Fibroblast of skin of right biceps (primary cell): ENCODE data around the gene SUPT3H.

ENCODE experiments used
- DNase-seq: peaks from one replicate; pipeline ENCODE4 v3.0.0-alpha.2; 2013

SUPT3H gene

DNA sequence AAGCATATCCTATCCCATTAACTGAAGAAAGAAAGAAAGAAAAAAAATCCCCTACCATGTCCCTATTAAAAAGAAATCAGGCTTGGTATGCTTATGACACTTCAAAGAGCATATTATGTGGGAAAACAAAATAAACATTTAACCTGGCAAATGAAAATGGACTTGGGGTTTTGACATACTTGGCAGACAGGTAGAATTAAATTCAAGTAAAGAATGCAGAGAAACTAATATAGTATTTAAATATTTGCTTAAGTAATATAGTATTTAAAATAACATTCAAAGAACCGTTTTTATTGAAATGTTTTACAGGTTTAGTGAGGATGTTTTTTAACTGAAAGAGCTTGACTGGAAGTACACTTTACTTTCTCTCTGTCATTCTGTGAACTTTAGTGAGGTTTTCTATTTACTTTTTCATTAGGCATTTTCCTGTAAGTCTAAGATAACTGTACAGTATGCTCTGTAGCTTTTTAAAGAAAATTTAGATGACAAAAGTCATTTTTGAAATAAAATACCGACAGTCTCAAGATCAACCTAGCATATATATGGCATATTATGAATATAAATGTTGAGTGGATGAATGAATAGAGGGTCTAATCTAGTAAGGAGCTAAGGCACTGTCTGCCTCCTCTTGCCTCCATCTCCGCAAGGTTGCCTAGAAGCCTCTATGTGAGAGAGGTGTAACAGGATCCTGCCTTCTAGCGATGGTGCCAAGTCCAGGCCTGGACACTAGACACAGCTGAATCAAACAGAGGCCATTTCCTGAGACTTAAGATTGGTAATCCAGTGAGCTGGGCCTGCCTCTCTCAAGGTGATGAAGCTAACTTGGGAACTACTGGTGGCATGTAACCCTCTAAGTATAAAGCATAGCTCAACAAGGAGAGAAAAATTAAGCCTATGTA lies 394.0 kb downstream of the SUPT3H start:
- DNase-seq: no peak

DNA sequence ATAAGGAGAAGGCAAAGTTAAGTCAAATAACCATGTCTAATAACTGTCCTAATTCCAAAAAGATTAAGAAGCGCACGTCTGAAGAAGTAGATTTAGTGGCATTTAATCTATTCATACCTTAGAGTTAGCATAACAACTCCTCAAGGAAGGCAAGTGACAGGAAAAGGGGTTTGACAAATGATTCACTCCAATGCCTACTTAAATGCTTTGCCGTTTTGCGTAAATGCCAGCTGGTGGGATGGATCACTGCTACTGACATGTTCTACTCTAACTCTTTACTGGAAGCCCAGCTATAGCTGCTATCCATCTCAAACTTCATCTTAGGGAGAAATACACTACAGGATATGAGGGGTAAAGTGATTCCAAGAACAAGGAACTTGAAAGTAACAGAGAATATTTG lies 396.9 kb downstream of the SUPT3H start:
- DNase-seq: no peak

DNA sequence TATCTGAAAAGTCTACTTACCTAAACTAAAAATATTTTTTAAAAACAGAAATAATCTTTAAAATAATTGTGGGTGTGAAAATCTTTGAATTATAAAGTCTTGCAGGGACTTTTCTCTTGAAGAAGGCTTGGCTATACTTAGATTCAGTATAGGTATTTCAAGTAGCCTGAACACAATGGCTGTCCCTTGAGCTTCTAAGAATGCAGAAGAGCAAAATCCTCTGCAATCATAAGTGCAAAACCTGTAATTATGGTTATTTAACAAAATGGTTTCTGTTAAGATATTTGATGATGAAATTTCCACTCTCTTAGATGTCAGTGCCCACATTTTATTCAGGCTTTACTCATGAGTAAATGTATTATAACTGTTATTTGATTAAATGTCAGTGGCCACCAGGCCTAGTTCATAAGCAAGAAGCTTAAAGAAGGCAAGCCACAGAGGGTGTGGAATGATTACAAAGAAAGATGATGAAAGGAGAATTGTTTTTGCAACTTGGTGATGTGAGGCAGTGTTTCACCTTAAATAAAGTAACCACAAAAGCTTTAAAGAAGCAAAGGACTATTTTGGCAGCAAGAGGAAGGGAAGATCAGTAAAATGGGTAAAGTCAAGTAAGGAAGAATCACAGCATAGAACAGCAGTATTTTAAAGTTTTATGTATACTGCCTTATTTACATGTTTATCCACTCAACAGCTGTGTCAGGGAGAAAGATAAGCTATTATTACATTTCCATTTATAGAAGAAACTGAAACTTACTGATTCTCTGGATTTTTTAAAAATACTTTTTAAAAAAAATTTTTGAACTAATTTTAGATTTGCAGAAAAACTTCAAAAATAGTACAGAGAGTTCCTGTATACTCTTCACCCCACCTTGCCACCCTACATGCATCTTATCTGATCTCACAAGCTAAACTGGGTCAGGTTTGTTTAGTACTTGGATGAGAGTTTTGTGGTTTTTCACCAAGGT lies 400.8 kb downstream of the SUPT3H start:
- peak; percentile 21 for DNase-seq

DNA sequence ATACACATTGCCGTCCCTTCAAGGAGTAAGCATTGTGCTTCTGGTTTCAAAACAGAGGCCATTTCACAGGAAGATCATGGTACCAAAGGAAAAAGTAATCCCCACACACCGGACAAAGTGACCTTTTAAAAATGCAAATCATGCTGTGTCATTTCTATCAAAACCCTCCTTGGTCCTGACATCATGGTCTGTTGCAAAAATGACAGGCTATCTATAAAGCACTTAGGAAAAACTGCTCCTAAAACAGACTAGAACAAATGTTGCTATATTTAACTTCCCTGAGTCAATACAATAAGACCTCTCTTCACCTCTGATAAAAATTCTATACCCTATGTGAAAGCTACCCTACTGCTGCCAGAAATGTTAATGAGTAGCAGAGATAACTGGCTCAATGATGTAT lies 403.2 kb downstream of the SUPT3H start:
- DNase-seq: no peak

DNA sequence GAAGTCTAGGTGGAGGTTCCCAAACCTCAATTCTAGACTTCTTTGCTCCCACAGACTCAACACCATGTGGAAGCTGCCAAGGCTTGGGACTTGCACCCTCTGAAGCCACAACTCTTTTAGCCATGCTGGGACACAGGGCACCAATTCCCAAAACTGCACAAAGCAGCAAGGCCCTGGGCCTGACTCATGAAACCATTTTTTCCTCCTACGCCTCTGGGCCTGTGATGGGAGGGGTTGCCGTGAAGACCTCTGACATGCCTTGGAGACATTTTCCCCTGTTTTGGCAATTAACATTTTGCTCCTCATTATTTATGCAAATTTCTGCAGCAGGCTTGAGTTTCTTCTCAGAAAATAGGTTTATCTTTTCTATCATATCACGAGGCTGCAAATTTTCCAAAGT lies 405.0 kb downstream of the SUPT3H start:
- DNase-seq: no peak

DNA sequence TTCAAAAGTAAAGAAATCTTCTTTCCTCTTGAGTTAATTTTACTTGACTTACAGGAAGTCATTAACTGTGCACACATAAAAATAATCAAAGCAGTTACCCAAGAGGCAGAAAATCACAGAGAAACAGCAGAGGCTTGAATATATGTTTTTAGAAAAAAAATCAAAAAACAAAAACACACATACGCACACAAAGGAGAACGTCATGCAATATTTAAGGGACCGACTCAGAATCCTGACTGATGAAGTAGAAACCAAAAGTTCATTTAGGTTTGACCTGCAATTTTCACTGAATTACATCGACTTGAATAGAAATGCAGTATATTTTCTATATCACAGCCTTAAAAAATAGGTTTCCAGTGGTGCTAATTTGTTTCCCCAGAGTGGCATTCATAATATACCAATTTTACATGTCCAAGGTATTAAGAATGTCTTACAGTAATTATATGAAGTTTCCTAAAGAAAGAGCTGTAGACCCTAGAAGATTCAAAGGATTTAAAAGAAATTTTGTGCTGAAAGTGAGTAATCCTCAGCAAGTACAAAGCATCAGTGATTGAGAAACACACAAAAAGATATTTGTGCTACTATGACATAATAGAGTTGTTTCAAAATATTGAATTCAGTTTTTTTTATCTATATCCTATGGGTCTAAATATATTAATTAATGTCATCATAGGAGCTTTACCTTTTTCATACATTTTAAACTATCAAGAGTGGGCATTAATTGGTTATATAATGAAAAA lies 408.1 kb downstream of the SUPT3H start:
- DNase-seq: no peak

DNA sequence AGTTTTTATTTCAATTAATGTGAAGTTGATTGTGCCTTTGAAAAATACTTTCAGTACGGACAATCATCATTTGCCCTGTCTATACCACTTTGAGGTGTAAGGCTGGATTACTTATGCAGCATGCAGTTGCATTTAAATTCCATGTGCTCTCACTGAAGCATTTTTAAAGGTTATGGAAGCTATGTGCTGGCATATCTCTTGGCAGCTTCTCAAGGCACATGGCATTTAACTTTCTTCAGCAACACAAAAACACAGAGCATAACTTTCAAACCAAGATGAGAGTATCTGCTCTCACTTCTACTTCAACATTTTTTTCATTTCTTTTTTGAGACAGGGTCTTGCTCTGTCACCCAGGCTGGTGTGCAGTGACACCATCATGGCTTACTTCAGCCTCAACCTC lies 410.3 kb downstream of the SUPT3H start:
- peak; percentile 30 for DNase-seq

DNA sequence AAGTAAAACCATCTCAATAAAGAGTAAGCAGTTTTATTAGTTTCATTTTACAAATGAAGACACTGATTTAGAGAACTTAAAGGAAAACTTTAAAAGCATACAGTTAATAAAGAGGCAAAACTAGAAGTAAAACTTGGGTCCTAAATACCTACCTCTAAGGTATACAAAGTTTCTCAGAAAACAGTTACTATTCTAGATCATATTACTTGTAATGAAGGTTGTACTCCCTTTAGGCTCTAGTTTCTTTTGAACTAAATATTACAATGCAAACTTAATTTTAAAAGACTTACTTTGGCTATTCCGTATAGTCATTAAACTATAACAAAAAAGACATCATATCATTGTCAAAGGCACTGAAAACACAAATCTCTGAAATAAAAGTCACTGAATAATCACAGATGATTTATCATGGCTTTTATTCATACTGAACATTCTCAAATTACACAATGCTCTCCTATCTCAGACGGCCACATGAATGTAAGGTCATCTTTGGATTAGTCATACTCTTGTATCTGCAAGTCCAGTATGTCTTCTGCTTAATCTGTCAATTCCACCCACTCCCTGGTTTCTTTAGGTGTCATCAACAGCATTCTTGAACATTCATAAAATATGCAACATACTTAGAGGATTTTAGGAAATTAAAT lies 411.2 kb downstream of the SUPT3H start:
- DNase-seq: peak; percentile 85

DNA sequence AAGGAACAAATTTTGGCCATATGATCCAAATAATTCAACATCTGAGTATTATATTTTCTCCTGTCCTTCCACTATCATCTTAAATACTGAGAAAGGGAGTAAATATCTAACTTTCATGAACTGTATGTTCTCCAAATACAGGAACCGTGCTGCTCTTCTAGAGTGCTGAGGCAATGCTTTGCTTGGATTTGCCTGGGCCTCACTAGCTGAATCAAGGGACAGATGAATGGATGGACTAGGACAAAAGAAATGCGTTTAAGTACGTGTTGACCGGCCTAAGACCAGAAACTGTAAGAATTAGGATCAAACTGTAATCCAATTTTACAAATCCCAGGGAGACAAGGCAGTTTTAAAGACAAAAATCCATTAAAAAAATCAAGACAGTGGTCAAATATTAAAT lies 412.0 kb downstream of the SUPT3H start:
- no peak for DNase-seq

DNA sequence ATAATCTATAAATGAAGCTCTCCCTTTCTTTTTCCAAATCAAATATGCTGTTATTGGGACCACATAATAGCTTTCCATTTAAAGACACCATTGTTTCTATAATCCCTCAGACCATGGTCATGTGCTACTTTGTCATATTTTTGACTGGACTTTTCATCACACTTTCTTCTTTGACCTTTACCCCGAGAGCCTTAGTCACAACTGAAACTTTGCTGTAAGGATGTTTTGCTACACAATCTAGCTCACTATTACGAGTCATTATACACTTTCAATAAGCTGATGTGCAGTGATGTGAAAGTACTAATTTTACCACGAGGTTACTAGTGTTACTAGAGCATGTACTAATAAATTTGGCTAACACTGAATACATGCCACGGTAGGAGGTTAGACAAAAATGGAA lies 416.8 kb downstream of the SUPT3H start:
- no peak for DNase-seq

DNA sequence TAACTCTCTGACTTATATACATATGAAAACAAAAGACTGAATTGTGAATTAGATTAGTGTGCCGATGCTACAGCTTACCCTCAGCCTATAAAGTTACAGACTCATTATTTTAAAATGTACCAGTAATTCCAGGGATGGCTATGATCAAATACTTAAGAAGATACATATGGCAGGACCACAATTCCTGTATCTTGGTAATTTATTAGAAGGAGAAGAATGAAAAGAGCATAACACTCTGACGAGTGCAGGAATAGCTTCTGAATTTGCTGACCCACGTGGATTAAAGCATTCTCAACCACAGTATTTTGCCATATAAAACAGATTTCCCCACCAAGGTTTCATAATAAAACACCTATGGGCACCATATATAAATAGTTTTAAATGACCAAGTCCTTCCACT lies 418.1 kb downstream of the SUPT3H start:
- DNase-seq: no peak

DNA sequence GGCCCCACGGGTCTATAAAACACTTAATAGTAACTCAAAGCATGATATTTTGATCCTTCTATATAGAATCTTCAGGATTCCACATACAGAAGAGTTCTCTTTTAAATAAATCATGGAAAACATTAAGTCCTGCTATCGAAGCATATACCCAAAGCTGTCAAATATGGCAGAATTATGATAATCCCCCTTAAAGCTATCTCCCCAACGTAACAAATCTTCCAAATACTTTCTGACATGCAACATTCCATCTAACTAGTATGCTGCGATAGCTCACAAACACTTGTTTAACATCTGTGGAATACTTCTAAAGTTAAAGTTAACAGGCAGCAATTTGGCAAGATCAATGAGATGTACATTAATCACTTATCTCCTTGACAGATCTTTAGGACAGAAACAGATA lies 420.6 kb downstream of the SUPT3H start:
- DNase-seq: no peak

DNA sequence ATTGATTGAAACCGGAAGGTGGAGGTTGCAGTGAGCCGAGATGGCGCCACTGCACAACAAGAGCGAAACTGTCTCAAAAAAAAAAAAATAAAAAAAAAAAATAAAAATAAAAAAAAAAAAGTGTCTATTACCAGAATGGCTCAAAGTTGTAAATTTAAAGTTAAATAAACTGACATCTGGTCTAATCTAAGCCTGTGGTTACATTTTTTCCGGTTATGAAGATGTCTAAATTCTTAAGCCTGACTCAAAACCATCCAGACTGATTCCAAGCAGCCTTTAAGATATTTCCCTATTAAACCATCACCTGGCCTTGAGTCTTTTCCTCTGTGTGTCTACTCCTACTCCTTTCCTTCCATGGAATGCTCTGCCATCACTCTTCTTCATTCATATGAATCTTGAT lies 421.3 kb downstream of the SUPT3H start:
- DNase-seq: peak; percentile 61

DNA sequence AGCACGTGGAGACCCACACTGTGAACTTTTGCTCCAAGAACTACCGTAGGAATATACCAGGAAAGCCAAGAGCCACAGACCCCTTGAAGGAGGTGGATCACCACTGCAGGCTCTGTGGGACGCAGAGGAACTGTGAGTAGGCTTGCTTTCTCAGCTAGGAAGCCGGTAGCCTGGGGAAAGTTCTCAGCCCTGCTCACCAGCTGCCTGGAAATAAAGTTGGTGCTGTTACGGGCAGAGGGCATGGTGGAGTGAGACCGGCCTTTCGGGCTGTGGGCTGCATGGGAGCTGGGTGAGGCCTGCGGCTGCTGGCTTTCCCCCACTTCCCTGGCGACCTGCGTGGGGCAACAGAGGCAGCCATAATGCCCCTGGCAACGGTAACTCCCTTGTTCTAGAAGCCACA lies 422.6 kb downstream of the SUPT3H start:
- no peak for DNase-seq

DNA sequence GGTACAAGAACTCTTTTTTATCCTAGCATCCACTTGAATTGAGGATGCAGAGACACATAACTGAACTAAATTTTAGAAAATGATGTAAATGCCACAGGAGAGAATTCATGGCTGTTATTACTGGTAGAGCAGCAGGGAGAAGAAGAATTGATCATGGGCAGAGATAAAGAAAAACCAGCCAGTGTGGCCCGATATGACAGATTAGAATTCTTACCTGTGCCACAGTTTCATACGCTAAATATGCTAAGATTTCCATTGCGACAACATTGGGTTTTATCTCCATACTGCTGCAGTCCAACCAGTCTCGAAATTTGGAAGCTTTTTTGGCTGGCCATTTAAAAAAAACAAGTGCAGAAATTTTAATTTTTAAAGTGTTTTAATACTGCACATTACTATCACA lies 423.5 kb downstream of the SUPT3H start:
- DNase-seq: no peak

DNA sequence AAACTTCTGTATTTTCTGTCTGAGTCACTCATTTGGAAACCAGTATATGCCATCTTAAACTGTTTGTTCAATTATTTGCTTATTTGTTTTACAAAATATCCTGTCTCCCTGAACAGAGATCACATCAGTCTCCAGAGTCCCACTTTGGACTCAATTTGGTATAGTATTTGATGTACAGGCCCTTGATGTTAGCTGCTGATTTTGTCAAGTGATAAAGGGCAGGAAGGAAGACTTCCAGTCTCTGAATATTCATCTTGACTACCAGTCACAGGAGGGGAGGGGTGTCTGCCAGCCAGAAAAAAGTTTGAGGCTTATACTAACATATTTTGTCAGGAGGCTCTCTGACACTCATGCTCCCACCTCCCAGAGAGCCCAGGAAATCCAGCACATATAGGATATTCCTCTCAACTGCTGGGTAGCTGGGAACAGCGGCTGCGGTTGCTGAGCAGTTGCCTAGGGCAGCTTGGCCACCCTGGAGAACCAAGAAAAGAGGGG lies 426.4 kb downstream of the SUPT3H start:
- DNase-seq: no peak

DNA sequence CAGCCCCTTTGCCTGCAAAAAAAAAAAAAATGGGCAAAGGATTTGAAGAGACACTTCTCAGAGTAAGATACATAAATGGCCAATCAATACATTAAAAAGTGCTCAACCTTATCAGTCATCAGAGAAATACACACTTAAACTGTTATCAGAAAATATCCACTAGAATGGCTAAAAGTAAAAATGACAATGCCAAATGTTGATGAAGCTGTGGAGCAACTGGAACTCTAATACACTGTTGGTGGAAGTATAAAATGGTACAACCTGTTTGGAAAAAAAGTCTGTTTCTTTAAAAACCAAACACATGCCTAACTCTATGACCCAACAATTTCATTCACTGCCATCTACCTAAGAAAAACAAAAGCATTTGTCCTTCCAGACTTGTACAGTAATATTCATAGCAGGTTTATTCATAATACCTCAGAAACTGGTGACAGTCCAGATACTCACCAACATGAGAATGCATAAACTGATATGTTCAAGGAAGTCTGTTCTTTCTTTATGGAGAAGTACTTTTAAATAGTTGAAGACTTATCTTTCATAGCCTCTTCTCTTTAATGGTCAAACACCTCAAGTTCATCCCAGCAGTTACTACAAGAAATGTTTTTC lies 428.0 kb downstream of the SUPT3H start:
- DNase-seq: no peak

DNA sequence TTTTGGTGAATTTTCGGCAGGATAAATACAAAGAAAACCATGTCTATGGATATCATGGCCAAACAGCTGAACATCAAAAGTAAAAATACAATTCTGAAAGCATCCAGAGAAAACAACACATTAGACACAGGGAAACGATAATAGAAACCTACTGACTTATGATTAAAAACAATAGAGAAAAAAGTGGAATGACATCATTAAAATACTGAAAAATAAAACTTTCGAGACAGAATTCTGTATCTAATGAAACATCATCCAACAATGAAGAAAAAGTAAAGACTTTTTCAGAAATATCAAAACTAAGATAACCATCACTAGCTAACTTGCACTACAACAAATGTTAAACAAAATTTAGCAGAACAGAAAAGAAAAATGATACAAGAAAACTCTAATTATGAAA lies 434.2 kb downstream of the SUPT3H start:
- DNase-seq: no peak

DNA sequence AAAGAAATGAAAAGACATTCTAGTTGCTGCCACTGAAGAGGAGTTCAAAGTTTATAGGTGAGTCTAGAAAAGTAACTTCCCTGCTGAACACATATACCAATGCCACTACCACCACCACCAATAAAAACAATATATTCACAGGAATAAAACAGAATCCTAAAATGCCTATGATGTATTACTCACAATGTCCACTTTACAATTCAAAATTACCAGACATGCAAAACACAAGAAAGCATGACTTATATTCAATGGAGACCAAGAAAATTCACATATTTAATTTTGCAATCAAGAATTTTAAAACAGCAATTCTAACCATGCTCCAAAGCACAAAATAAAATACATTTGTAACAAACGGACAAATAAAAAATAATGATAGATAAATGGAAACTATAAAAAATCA lies 434.9 kb downstream of the SUPT3H start:
- no peak for DNase-seq

DNA sequence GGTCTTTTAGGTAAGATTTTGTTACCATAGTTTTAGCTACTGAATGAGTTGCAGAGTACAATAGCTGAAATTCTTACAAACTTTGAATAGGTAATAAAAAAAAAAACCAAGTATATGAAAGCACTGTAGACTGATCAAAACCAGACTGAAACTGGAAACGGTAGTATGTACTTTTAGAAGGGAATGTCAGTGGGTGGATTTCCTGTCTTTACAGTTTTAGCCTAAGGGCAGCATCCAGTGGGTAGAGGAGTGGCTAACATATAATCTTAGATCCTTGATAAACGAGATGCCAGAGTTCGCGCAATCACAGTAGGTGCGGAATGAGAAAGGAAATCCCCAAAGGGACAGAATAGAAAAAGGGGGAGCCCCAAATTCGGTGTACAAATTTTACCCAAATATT lies 435.5 kb downstream of the SUPT3H start:
- no peak for DNase-seq

DNA sequence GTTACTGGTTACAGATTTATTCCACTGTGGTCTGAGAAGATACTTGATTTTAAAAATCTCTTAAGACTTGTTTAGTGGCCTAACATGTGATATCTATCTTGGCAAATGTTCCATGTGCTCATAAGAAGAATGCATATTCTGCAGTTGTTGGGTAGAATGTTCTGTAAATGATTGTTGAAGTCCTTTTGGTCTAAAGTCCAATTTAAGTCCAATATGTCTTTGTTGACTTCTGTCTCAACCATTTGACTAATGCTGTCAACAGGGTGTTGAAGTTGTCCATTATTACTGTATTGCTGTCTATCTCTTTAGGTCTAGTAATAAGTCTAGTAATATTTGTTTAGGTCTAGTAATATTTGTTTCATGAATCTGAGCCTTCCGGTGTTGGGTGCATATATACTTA lies 437.4 kb downstream of the SUPT3H start:
- DNase-seq: no peak

DNA sequence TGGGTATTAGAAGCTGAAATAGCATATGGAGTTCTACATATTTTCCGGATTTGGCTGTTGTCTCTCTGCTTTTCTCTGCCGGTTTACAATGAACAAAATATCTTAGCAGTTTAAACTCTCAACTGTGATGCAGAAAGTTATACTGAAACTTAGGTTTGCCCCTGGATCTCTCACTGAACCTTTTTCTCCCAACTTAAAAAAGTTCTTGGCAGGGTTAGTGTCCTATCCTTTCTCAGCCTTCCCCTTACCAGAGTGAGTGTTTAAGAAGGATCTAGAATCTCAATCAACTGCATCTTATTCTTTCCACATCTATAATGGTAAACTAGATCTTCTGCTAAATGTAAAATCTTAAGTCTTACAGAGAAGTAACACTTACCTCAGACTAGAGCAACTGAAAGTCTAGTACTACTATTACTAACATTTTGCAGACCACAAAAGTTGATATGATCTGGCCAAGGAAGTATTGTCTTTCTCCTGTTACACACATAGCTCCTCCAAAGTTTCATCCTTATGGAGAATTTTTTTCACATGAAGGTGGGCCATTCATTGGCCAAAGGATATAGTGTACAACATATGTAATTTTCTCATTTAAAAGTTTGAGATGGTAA lies 441.9 kb downstream of the SUPT3H start:
- DNase-seq: no peak
